SK-N-SH (cell line): ENCODE measurements around the gene ALKBH1.

Source experiments
- CHD2 ChIP-seq: fragments of 150-350 bp; IDR thresholded peaks from 2 replicates; pipeline ENCODE4 v1.6.1; 2018; ENCODE audit warnings: low read length; ENCODE audit not compliant: partially characterized antibody
- ELF1 ChIP-seq: IDR thresholded peaks from 2 replicates; pipeline ENCODE4 v1.4.0; 2012
- EP300 ChIP-seq, 2 experiments: IDR thresholded peaks; 2 replicates each; pipeline versions ENCODE4 v1.4.0 to v1.6.1; 2012; ENCODE audit warnings: borderline replicate concordance in 1 of 2, low read depth in 1 of 2, low read length in 1 of 2
- EZH2phosphoT487 ChIP-seq: fragments of 200-600 bp; sonication (generic); IDR thresholded peaks from 2 replicates; pipeline ENCODE4 v1.6.1; 2017; ENCODE audit warnings: low read depth, mixed run types, mild to moderate bottlenecking, antibody characterized with exemption, moderate library complexity, borderline replicate concordance
- GABPA ChIP-seq: IDR thresholded peaks from 2 replicates; pipeline ENCODE4 v1.4.0; 2012; ENCODE audit warnings: low read depth, mild to moderate bottlenecking
- POLR2AphosphoS5 ChIP-seq: IDR thresholded peaks from 2 replicates; pipeline ENCODE4 v1.6.1; 2012; ENCODE audit warnings: low read depth, low read length
- RFX5 ChIP-seq: IDR thresholded peaks from 2 replicates; pipeline ENCODE4 v1.6.1; 2012; ENCODE audit warnings: mild to moderate bottlenecking, improper control_type of control experiment, low read length
- SMC3 ChIP-seq: IDR thresholded peaks from 2 replicates; pipeline ENCODE4 v1.6.1; 2012; ENCODE audit warnings: low read depth, low read length, improper control_type of control experiment
- TEAD4 ChIP-seq: IDR thresholded peaks from 2 replicates; pipeline ENCODE4 v1.4.0; 2012; ENCODE audit warnings: mild to moderate bottlenecking, borderline replicate concordance; ENCODE audit not compliant: insufficient read depth
- YY1 ChIP-seq: IDR thresholded peaks from 2 replicates; pipeline ENCODE4 v1.4.0; 2012; ENCODE audit warnings: low read depth, mild to moderate bottlenecking
- TF ChIP-seq, protein P1 (sequence below): fragments of 200-600 bp; sonication (generic); IDR thresholded peaks from 2 replicates; pipeline ENCODE4 v1.6.1; 2017; ENCODE audit warnings: antibody characterized with exemption, mild to moderate bottlenecking, moderate library complexity
- TF ChIP-seq, protein P2 (sequence below): IDR thresholded peaks from 2 replicates; pipeline ENCODE4 v1.6.1; 2012; ENCODE audit warnings: mild to moderate bottlenecking, low read depth, low read length, moderate library complexity

DNA sequence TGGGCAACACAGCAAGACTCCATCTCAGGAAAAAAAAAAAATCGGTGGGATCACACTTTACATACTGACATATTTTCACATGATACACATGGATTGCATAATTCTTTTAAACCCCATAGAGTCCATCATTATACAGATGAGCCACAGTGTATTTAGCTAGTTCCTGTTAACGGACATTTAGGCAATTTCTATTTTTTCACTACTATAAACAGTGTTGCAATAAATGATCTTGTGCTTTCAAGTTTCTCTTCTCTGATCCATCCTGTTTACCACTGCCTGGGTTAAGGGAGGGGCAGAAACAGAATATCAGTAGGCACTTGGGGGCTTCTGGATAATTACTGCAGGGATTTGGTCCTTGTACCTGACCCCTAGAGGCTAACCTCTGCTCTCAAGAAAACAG lies 48.0 kb downstream of the ALKBH1 start:
- TF ChIP-seq ELF1 (no peak), POLR2AphosphoS5 (no peak), YY1 (no peak), SMC3 (no peak), RFX5 (no peak), TEAD4 (no peak), CHD2 (no peak), EP300 (IDR thresholded peaks at IDR 0.05; ENCODE audit: borderline replicate concordance in 1 of 2, low read depth in 1 of 2, low read length in 1 of 2) (no peak), GABPA (no peak), EZH2phosphoT487 (no peak)
- TF ChIP-seq, protein P1, sequence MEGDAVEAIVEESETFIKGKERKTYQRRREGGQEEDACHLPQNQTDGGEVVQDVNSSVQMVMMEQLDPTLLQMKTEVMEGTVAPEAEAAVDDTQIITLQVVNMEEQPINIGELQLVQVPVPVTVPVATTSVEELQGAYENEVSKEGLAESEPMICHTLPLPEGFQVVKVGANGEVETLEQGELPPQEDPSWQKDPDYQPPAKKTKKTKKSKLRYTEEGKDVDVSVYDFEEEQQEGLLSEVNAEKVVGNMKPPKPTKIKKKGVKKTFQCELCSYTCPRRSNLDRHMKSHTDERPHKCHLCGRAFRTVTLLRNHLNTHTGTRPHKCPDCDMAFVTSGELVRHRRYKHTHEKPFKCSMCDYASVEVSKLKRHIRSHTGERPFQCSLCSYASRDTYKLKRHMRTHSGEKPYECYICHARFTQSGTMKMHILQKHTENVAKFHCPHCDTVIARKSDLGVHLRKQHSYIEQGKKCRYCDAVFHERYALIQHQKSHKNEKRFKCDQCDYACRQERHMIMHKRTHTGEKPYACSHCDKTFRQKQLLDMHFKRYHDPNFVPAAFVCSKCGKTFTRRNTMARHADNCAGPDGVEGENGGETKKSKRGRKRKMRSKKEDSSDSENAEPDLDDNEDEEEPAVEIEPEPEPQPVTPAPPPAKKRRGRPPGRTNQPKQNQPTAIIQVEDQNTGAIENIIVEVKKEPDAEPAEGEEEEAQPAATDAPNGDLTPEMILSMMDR = no peak
- TF ChIP-seq, protein P2, sequence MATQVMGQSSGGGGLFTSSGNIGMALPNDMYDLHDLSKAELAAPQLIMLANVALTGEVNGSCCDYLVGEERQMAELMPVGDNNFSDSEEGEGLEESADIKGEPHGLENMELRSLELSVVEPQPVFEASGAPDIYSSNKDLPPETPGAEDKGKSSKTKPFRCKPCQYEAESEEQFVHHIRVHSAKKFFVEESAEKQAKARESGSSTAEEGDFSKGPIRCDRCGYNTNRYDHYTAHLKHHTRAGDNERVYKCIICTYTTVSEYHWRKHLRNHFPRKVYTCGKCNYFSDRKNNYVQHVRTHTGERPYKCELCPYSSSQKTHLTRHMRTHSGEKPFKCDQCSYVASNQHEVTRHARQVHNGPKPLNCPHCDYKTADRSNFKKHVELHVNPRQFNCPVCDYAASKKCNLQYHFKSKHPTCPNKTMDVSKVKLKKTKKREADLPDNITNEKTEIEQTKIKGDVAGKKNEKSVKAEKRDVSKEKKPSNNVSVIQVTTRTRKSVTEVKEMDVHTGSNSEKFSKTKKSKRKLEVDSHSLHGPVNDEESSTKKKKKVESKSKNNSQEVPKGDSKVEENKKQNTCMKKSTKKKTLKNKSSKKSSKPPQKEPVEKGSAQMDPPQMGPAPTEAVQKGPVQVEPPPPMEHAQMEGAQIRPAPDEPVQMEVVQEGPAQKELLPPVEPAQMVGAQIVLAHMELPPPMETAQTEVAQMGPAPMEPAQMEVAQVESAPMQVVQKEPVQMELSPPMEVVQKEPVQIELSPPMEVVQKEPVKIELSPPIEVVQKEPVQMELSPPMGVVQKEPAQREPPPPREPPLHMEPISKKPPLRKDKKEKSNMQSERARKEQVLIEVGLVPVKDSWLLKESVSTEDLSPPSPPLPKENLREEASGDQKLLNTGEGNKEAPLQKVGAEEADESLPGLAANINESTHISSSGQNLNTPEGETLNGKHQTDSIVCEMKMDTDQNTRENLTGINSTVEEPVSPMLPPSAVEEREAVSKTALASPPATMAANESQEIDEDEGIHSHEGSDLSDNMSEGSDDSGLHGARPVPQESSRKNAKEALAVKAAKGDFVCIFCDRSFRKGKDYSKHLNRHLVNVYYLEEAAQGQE = no peak
